ENCODE results near the gene EGFL7.

GRCh38 chr9:136644593-136645351 lies 17.9 kb upstream of the EGFL7 start:
- TF ChIP-seq CTCF (tag by site-specific recombination; IDR thresholded peaks at IDR 0.05) (peak; percentile 91), ZBTB20 (tag by site-specific recombination; IDR thresholded peaks at IDR 0.05) (0 out of 2 replicates have a peak, but pooled peaks have one; percentile 9)

Data from HEK293 (cell line).